Gastrocnemius medialis (tissue), 4 donors: ENCODE data around the gene TPM2.
A peak's percentile ranks its signal among the peaks of the same experiment; 100 is the strongest.

Experiments
- POLR2A ChIP-seq, 2 donors: fragments of 450-650 bp; IDR thresholded peaks; one replicate each; pipeline ENCODE4 v1.6.1; 2017; ENCODE audit warnings: antibody characterized with exemption in 2 of 2, mild to moderate bottlenecking in 2 of 2, moderate library complexity in 2 of 2
- TF ChIP-seq, protein P1 (sequence below), 5 experiments: fragments of 450-650 bp in 3 of 5; fragments of 200-600 bp in 2 of 5; sonication (generic) in 2 of 5; IDR thresholded peaks in 4 of 5; conservative IDR thresholded peaks in 1 of 5; 1 replicate in 4 of 5; 2 replicates in 1 of 5; pipeline ENCODE4 v1.5.1; 2016 to 2019; ENCODE audit warnings: antibody characterized with exemption in 5 of 5, mild to moderate bottlenecking in 3 of 5, moderate library complexity in 3 of 5

DNA sequence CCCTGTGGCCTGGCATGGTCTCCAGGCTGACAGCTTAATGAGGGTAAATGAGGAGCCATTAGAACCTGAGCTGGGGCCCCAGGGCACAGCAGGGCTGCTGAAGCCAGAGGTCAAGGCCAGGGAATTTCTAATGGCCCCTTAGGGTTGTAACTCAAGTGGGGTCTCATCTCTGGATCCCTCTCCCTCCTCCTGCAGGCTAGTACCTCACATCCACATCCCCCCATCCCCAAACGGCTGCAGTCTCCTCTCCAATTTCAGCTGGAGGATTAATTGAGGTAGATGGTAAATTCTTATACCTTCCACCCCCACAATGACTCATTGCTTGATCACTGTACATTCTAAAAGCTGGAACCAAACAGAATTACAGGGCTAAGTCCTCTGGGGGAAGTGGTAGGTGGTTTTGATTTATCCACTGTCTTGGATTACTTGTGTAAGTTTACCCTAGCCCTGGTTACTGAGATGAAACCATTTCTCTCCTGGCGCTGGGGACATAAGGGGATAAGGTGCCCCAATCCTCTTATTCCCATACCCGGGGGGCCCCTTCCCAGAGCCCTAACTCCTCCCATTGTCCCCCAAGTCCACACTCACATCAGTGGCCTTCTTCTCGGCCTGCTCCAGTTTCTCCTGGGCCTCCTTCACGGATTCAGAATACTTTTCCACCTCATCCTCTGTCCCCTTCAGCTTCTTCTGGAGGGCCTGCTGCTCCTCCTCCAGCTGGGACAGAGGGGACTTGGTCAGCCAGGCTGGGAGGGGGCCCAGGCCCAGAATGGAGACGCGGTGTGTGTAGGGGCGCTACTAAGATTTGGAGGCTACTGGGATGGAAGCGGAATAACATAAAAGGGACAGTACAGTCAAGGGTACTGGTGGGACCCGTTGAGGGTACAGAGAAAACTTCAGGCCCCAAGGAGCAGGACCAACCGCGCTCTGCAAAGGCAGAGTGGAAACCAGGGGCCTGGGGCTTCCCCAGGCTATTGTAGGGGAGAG lies 875 bp downstream of the TPM2 start:
- TF ChIP-seq, protein P1, sequence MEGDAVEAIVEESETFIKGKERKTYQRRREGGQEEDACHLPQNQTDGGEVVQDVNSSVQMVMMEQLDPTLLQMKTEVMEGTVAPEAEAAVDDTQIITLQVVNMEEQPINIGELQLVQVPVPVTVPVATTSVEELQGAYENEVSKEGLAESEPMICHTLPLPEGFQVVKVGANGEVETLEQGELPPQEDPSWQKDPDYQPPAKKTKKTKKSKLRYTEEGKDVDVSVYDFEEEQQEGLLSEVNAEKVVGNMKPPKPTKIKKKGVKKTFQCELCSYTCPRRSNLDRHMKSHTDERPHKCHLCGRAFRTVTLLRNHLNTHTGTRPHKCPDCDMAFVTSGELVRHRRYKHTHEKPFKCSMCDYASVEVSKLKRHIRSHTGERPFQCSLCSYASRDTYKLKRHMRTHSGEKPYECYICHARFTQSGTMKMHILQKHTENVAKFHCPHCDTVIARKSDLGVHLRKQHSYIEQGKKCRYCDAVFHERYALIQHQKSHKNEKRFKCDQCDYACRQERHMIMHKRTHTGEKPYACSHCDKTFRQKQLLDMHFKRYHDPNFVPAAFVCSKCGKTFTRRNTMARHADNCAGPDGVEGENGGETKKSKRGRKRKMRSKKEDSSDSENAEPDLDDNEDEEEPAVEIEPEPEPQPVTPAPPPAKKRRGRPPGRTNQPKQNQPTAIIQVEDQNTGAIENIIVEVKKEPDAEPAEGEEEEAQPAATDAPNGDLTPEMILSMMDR (IDR thresholded peaks at IDR 0.05 in 4 of 5, conservative IDR thresholded peaks at IDR 0.05 in 1 of 5), result no peak
- TF ChIP-seq POLR2A (IDR thresholded peaks at IDR 0.05), result peak in 1 of 2 donors; percentile 49
